Uterus (tissue), 4 donors: ENCODE measurements around the gene LDLRAD4. TPM values are rescaled to one million over a fixed set of nuclear protein-coding genes. Genes with fewer than 3 reads are reported as not detected.

Experiments
- DNase-seq, 2 donors: peaks; one replicate each; pipeline ENCODE4 v3.0.0-alpha.2; 2019 to 2020
- H3K27ac ChIP-seq, 2 donors: fragments of 200-600 bp; sonication (generic); 1 replicate in 1 of 2; 2 replicates in 1 of 2; pipeline ENCODE4 v1.5.1; 2016 to 2018
- H3K27me3 ChIP-seq, 2 donors: fragments of 200-600 bp; sonication (generic); one replicate each; pipeline ENCODE4 v1.5.1; 2018 to 2019; ENCODE audit warnings: control low read depth in 1 of 2
- H3K36me3 ChIP-seq, 2 donors: fragments of 200-600 bp; sonication (generic); one replicate each; pipeline ENCODE4 v1.5.1; 2019; ENCODE audit warnings: control low read depth in 1 of 2
- H3K4me1 ChIP-seq, 2 donors: fragments of 200-600 bp; sonication (generic); one replicate each; pipeline ENCODE4 v1.5.1; 2018 to 2019; ENCODE audit warnings: control low read depth in 1 of 2
- H3K4me3 ChIP-seq, 2 donors: fragments of 200-600 bp; sonication (generic); 1 replicate in 1 of 2; 2 replicates in 1 of 2; pipeline ENCODE4 v1.5.1; 2018 to 2019; ENCODE audit warnings: mild to moderate bottlenecking in 1 of 2
- H3K9me3 ChIP-seq, 2 donors: fragments of 200-600 bp; sonication (generic); one replicate each; pipeline ENCODE4 v1.5.1; 2019; ENCODE audit warnings: control low read depth in 1 of 2
- POLR2A ChIP-seq, 2 donors: fragments of 450-650 bp; IDR thresholded peaks; one replicate each; pipeline ENCODE4 v1.6.1; 2016; ENCODE audit warnings: antibody characterized with exemption in 2 of 2, mild to moderate bottlenecking in 1 of 2, moderate library complexity in 1 of 2
- intact Hi-C: fragments of 100-400 bp; cut with DNase I; formaldehyde crosslinking; loops from one replicate; pipeline ENCODE4 v1.15.1; 2023; ENCODE audit warnings: low total_unique reads
- total RNA-seq, 4 donors: library from RNA; depleted of rRNA in 3 of 4; stranded (reverse); fragments of >200 nt in 3 of 4; gene quantifications; one replicate each; pipeline versions ENCODE4 v1.1.0 to v1.2.4, GENCODE V29; 2014 to 2023
- TF ChIP-seq, protein P1 (sequence below), 4 experiments: fragments of 200-600 bp in 2 of 4; fragments of 450-650 bp in 2 of 4; sonication (generic) in 2 of 4; IDR thresholded peaks; one replicate each; pipeline ENCODE4 v1.5.1; 2016 to 2019; ENCODE audit warnings: antibody characterized with exemption in 4 of 4, mild to moderate bottlenecking in 2 of 4, moderate library complexity in 1 of 4
- donor health status: DM: yes; HTN: yes; CAD: no.

Gene LDLRAD4
- total RNA-seq, 4 donors from 2014 or later: 23.8 to 82.2 (median 39.3) TPM

- Histone ChIP-seq H3K27me3 (no peaks in the 10 kb centered on the region), H3K4me3 (no peak overlapping the region), H3K36me3 (no peaks in the 10 kb centered on the region), H3K27ac (no peak overlapping the region), H3K4me1 (no peaks in the 10 kb centered on the region), H3K9me3 (no peaks in the 10 kb centered on the region)
- DNase-seq: no peak
- intact Hi-C loops: no loop called here
- TF ChIP-seq, protein P1, sequence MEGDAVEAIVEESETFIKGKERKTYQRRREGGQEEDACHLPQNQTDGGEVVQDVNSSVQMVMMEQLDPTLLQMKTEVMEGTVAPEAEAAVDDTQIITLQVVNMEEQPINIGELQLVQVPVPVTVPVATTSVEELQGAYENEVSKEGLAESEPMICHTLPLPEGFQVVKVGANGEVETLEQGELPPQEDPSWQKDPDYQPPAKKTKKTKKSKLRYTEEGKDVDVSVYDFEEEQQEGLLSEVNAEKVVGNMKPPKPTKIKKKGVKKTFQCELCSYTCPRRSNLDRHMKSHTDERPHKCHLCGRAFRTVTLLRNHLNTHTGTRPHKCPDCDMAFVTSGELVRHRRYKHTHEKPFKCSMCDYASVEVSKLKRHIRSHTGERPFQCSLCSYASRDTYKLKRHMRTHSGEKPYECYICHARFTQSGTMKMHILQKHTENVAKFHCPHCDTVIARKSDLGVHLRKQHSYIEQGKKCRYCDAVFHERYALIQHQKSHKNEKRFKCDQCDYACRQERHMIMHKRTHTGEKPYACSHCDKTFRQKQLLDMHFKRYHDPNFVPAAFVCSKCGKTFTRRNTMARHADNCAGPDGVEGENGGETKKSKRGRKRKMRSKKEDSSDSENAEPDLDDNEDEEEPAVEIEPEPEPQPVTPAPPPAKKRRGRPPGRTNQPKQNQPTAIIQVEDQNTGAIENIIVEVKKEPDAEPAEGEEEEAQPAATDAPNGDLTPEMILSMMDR (IDR thresholded peaks at IDR 0.05): no peak
- TF ChIP-seq POLR2A (IDR thresholded peaks at IDR 0.05): no peak
These were observed 258.7 kb downstream of the LDLRAD4 start for GRCh38 chr18:13477147-13477683.

GRCh38 chr18:13480571-13481255 lies 262.2 kb downstream of the LDLRAD4 start:
- Histone ChIP-seq H3K27me3 (no peaks in the 10 kb centered on the region), H3K4me3 (no peak overlapping the region), H3K4me1 (no peaks in the 10 kb centered on the region), H3K9me3 (no peaks in the 10 kb centered on the region), H3K27ac (no peak overlapping the region), H3K36me3 (no peaks in the 10 kb centered on the region)
- intact Hi-C loops: no loop called here
- no peak for DNase-seq
- no peak for TF ChIP-seq POLR2A (IDR thresholded peaks at IDR 0.05)
- TF ChIP-seq, protein P1 (IDR thresholded peaks at IDR 0.05): no peak

- Histone ChIP-seq H3K4me1 (no peaks in the 10 kb centered on the region), H3K36me3 (no peaks in the 10 kb centered on the region), H3K9me3 (no peaks in the 10 kb centered on the region), H3K27ac (no peak overlapping the region), H3K4me3 (no peak overlapping the region), H3K27me3 (no peaks in the 10 kb centered on the region)
- no peak for DNase-seq
- intact Hi-C loops: no loop called here
- TF ChIP-seq POLR2A (IDR thresholded peaks at IDR 0.05): no peak
- TF ChIP-seq, protein P1 (IDR thresholded peaks at IDR 0.05): no peak
These were observed 262.8 kb downstream of the LDLRAD4 start for GRCh38 chr18:13481331-13481730.

DNA sequence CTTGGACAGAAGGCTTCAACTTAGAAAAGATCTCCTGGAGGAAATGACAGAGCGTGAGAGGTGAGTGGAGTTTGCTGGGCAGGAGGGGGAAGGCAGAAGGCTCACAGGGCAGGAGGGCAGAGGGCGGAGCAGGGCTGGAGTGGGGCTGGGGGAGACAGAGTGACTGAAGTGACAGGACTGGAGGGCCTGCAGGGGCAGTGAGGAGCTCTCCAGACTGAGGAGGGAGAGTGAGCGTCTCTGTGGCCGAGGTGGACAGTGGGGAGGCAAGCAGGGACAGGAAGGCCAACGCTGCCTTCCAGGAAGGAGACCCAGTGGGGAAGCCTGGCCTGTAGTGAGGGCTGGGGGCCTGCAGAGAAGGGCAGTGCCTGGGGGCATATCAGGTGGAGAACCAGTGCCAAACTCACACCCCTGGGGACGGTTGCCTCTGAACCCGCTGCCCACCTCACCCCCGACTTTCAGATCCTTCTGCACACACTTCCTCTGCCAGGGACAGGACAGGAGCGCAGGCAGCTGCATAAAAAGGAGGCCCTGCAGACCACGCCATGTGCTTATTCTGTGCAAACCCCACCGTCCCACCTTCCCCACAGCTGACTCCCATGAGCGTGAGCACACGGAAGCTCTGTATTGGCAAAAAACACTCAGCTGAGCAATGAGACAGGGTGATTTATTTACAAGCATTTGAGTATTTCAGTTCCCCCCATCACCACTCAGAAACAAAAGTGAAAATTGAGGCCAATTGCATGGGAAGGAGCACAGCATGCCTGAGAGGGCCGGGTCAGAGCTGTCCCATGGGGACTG lies 263.5 kb downstream of the LDLRAD4 start:
- intact Hi-C loops: no loop called here
- no peak overlapping the region for H3K27ac ChIP-seq
- no peak for DNase-seq
- H3K27me3 ChIP-seq: no peaks in the 10 kb centered on the region
- no peaks in the 10 kb centered on the region for H3K4me1 ChIP-seq
- H3K9me3 ChIP-seq: no peaks in the 10 kb centered on the region
- H3K4me3 ChIP-seq: no peak overlapping the region
- TF ChIP-seq, protein P1 (IDR thresholded peaks at IDR 0.05): no peak
- TF ChIP-seq POLR2A (IDR thresholded peaks at IDR 0.05): no peak
- no peaks in the 10 kb centered on the region for H3K36me3 ChIP-seq

DNA sequence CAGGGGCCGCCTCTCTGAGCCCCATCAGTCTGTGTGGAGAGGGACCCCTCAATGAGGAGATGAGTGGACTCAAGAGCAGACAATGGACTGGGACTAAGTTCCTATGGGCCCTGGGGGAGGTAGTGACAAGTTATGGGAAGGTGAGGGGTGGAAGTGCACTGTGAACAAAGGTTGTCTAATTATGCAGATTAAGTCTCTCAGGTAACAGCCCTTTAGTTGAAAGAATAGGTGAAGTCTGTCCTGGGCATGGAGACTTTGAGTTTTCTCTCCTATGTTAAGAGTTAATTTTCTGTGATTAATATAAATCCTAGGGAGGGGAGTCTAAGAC lies 264.0 kb downstream of the LDLRAD4 start:
- H3K27ac ChIP-seq: no peak overlapping the region
- TF ChIP-seq, protein P1 (IDR thresholded peaks at IDR 0.05): no peak
- no peak for TF ChIP-seq POLR2A (IDR thresholded peaks at IDR 0.05)
- no peaks in the 10 kb centered on the region for H3K9me3 ChIP-seq
- H3K4me1 ChIP-seq: no peaks in the 10 kb centered on the region
- DNase-seq: no peak
- H3K4me3 ChIP-seq: no peak overlapping the region
- H3K36me3 ChIP-seq: no peaks in the 10 kb centered on the region
- intact Hi-C loops: no loop called here
- no peaks in the 10 kb centered on the region for H3K27me3 ChIP-seq
